HEK293 (cell line): ENCODE data around the gene MRPL28.
A peak's percentile ranks its signal among the peaks of the same experiment; 100 is the strongest.

Experiments used
- CTCF ChIA-PET: fragments of 350-600 bp; formaldehyde crosslinking; extraction: SDS; loops from one replicate; lab custom pipeline; 2021; ENCODE audit warnings: antibody characterized with exemption; lab: Yijun Ruan, JAX
- POLR2A ChIA-PET: fragments of 300-600 bp; formaldehyde crosslinking; extraction: SDS; loops from one replicate; lab custom pipeline; 2020; ENCODE audit warnings: antibody characterized with exemption, inconsistent platforms; lab: Yijun Ruan, JAX
- H3K27ac ChIP-seq: fragments of 200-500 bp; sonication (Bioruptor generic); 2 replicates; pipeline ENCODE4 v1.5.1; 2014; ENCODE audit warnings: low read depth, low read length, control low read depth, inconsistent platforms; ENCODE audit errors: extremely low read depth
- H3K36me3 ChIP-seq, 2 experiments: fragments of 200-500 bp in 1 of 2; sonication (Bioruptor generic) in 1 of 2; 1 replicate in 1 of 2; 2 replicates in 1 of 2; pipeline ENCODE4 v1.5.1; 2014 to 2017; ENCODE audit warnings: inconsistent platforms in 2 of 2, low read length in 2 of 2; ENCODE audit not compliant: control insufficient read depth in 2 of 2, insufficient read depth in 1 of 2
- H3K4me1 ChIP-seq: fragments of 200-500 bp; sonication (Bioruptor generic); 2 replicates; pipeline ENCODE4 v1.5.1; 2014; ENCODE audit warnings: mild to moderate bottlenecking, low read length, inconsistent platforms; ENCODE audit not compliant: control insufficient read depth, insufficient read depth
- H3K4me3 ChIP-seq: 2 replicates; pipeline ENCODE4 v1.5.1; 2011; ENCODE audit warnings: low read depth, mild to moderate bottlenecking, control low read depth, low read length, moderate library complexity
- H3K9me3 ChIP-seq: fragments of 200-500 bp; sonication (Bioruptor generic); 2 replicates; pipeline ENCODE4 v1.5.1; 2014; ENCODE audit warnings: low read depth, low read length, inconsistent platforms; ENCODE audit not compliant: control insufficient read depth, insufficient read depth
- BCL11B ChIP-seq: fragments of 450-650 bp; formaldehyde crosslinking; IDR thresholded peaks from 2 replicates; pipeline ENCODE4 v1.5.1; 2016; ENCODE audit warnings: low read depth, missing biosample characterization, missing genetic modification characterization
- FEZF1 ChIP-seq: fragments of 450-650 bp; formaldehyde crosslinking; IDR thresholded peaks from 2 replicates; pipeline ENCODE4 v1.5.1; 2016; ENCODE audit warnings: missing biosample characterization, missing genetic modification characterization
- GLI2 ChIP-seq: fragments of 450-650 bp; formaldehyde crosslinking; IDR thresholded peaks from 2 replicates; pipeline ENCODE4; 2017; ENCODE audit warnings: missing biosample characterization, missing genetic modification characterization, low read depth, borderline replicate concordance
- GLIS2 ChIP-seq: fragments of 450-650 bp; formaldehyde crosslinking; IDR thresholded peaks from 2 replicates; pipeline ENCODE4 v1.5.1; 2016; ENCODE audit warnings: missing biosample characterization, missing genetic modification characterization
- KLF8 ChIP-seq: fragments of 450-650 bp; formaldehyde crosslinking; IDR thresholded peaks from 2 replicates; pipeline ENCODE4 v1.5.1; 2016; ENCODE audit warnings: missing biosample characterization, missing genetic modification characterization
- SCRT1 ChIP-seq: fragments of 450-650 bp; formaldehyde crosslinking; IDR thresholded peaks from 2 replicates; pipeline ENCODE4 v1.5.1; 2016; ENCODE audit warnings: missing biosample characterization, missing genetic modification characterization, borderline replicate concordance
- SETDB1 ChIP-seq: IDR thresholded peaks from one replicate; pipeline ENCODE4 v1.6.1; 2017; ENCODE audit warnings: mild to moderate bottlenecking, low read length, moderate library complexity, mixed read lengths; ENCODE audit not compliant: insufficient read length
- SP2 ChIP-seq: fragments of 450-650 bp; formaldehyde crosslinking; IDR thresholded peaks from 2 replicates; pipeline ENCODE4 v1.5.1; 2016; ENCODE audit warnings: missing biosample characterization, missing genetic modification characterization
- ZBTB8A ChIP-seq: fragments of 450-650 bp; formaldehyde crosslinking; IDR thresholded peaks from 2 replicates; pipeline ENCODE4 v1.5.1; 2016; ENCODE audit warnings: missing biosample characterization, missing genetic modification characterization
- ZFHX2 ChIP-seq: fragments of 450-650 bp; formaldehyde crosslinking; conservative IDR thresholded peaks from 2 replicates; pipeline ENCODE4 v1.5.1; 2016; ENCODE audit warnings: missing biosample characterization, missing genetic modification characterization
- ZNF155 ChIP-seq: fragments of 450-650 bp; formaldehyde crosslinking; IDR thresholded peaks from 2 replicates; pipeline ENCODE4 v1.5.1; 2016; ENCODE audit warnings: missing biosample characterization, missing genetic modification characterization
- ZNF311 ChIP-seq: fragments of 450-650 bp; formaldehyde crosslinking; IDR thresholded peaks from 2 replicates; pipeline ENCODE4 v1.5.1; 2017; ENCODE audit warnings: missing biosample characterization, missing genetic modification characterization, borderline replicate concordance
- ZNF324 ChIP-seq: fragments of 450-650 bp; formaldehyde crosslinking; IDR thresholded peaks from 2 replicates; pipeline ENCODE4 v1.5.1; 2016; ENCODE audit warnings: missing biosample characterization, missing genetic modification characterization
- ZNF335 ChIP-seq: fragments of 450-650 bp; formaldehyde crosslinking; conservative IDR thresholded peaks from 2 replicates; pipeline ENCODE4 v1.5.1; 2016; ENCODE audit warnings: missing biosample characterization, missing genetic modification characterization
- ZNF350 ChIP-seq: fragments of 450-650 bp; formaldehyde crosslinking; IDR thresholded peaks from 2 replicates; pipeline ENCODE4 v1.5.0; 2017; ENCODE audit warnings: missing biosample characterization, mild to moderate bottlenecking, missing genetic modification characterization
- ZNF404 ChIP-seq: fragments of 450-650 bp; formaldehyde crosslinking; IDR thresholded peaks from 2 replicates; pipeline ENCODE4 v1.5.1; 2017; ENCODE audit warnings: missing biosample characterization, missing genetic modification characterization
- ZNF501 ChIP-seq: fragments of 450-650 bp; formaldehyde crosslinking; IDR thresholded peaks from 2 replicates; pipeline ENCODE4 v1.5.1; 2016; ENCODE audit warnings: missing biosample characterization, missing genetic modification characterization
- ZNF549 ChIP-seq: fragments of 450-650 bp; IDR thresholded peaks from 2 replicates; pipeline ENCODE4 v1.5.1; 2018; ENCODE audit warnings: missing biosample characterization, missing genetic modification characterization, mild to moderate bottlenecking, inconsistent platforms, moderate library complexity
- ZNF555 ChIP-seq: fragments of 450-650 bp; formaldehyde crosslinking; conservative IDR thresholded peaks from 2 replicates; pipeline ENCODE4 v1.5.1; 2017; ENCODE audit warnings: missing biosample characterization, mild to moderate bottlenecking, missing genetic modification characterization, inconsistent platforms
- ZNF626 ChIP-seq: fragments of 450-650 bp; sonication (Bioruptor Pico); formaldehyde crosslinking; IDR thresholded peaks from 2 replicates; pipeline ENCODE4 v1.5.1; 2018; ENCODE audit warnings: missing biosample characterization, missing genetic modification characterization, inconsistent platforms
- ZNF792 ChIP-seq: fragments of 450-650 bp; formaldehyde crosslinking; IDR thresholded peaks from 2 replicates; pipeline ENCODE4 v1.5.1; 2016; ENCODE audit warnings: missing biosample characterization, missing genetic modification characterization
- ZNF843 ChIP-seq: fragments of 450-650 bp; formaldehyde crosslinking; IDR thresholded peaks from 2 replicates; pipeline ENCODE4 v1.5.1; 2016; ENCODE audit warnings: missing biosample characterization, missing genetic modification characterization
- ZSCAN23 ChIP-seq: fragments of 450-650 bp; formaldehyde crosslinking; IDR thresholded peaks from 2 replicates; pipeline ENCODE4 v1.5.1; 2016; ENCODE audit warnings: missing biosample characterization, missing genetic modification characterization
- TF ChIP-seq, protein P1 (sequence below): fragments of 450-650 bp; formaldehyde crosslinking; optimal IDR thresholded peaks from 2 replicates; pipeline ENCODE3; 2016; ENCODE audit warnings: missing biosample characterization, mild to moderate bottlenecking, missing genetic modification characterization
- TF ChIP-seq, protein P2 (sequence below): fragments of 450-650 bp; formaldehyde crosslinking; IDR thresholded peaks from 2 replicates; pipeline ENCODE4 v1.5.1; 2017; ENCODE audit warnings: missing biosample characterization, mild to moderate bottlenecking, missing genetic modification characterization, moderate library complexity
- TF ChIP-seq, protein P3 (sequence below): fragments of 450-650 bp; formaldehyde crosslinking; IDR thresholded peaks from 2 replicates; pipeline ENCODE4 v1.5.1; 2016; ENCODE audit warnings: missing biosample characterization, missing genetic modification characterization
- TF ChIP-seq, protein P4 (sequence below): fragments of 450-650 bp; formaldehyde crosslinking; IDR thresholded peaks from 2 replicates; pipeline ENCODE4 v1.5.1; 2016; ENCODE audit warnings: missing biosample characterization, missing genetic modification characterization
- TF ChIP-seq, protein P5 (sequence below): fragments of 450-650 bp; formaldehyde crosslinking; IDR thresholded peaks from 2 replicates; pipeline ENCODE4 v1.5.1; 2016; ENCODE audit warnings: missing biosample characterization, missing genetic modification characterization

Gene MRPL28

DNA sequence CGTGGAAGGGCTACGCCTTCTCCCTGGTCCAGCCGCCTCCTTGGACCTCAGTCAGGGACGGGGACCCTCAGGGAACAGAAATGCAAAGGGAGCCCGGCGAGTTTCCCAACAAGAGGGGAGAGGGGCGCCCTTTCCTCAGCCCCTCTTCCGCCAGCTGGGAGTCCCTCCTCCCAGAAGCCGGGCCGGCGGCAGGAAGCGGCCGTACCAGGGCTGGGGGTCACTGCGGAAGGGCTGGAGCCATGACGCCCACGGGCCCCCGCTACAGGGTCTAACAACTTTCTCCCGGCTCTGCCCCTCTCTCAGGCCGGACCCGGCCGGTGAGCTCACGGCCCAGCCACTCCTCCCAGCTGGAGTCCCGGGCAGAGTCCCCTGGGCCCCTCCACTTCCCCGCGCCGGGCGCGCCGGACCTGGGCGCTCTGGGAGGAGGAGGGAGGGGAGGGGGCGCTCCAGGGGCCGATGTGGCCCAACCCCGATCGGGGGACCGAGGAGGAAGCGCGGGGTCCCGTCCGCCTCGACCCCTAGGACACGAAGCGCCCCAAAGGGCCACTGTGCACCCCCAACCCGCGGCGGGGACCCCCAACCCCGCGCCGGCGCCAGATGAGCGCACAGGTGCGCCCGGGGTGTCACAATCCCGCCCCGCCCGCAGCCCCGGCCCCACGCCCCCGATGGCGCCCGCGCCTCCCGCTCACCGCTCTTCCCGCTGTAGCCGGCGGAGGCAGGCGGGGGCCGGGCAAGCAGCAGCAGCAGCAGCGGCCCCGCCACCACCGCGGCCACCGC, 10.9 kb upstream of the MRPL28 start:
- POLR2A ChIA-PET: interaction anchor here (1.0 to 2.9 kb wide), 2 partner anchors 11 to 20 kb away, joined by 3 to 10 read pairs; partner anchors contain the start of genes DECR2 and MRPL28
- Histone ChIP-seq H3K36me3 (peaks cover 0 to 14% of the 10 kb centered on the region in 2 experiments; a peak in 1 of 3 replicates), H3K27ac (peak overlapping the region; percentile 49; the same call in 1 of the 2 replicates), H3K9me3 (no peaks in the 10 kb centered on the region), H3K4me3 (peak overlapping the region; percentile 67), H3K4me1 (no peaks in the 10 kb centered on the region)
- CTCF ChIA-PET: no interaction called here
- TF ChIP-seq GLIS2 (tag by site-specific recombination) (peak; percentile 52), BCL11B (tag by site-specific recombination) (peak; percentile 62; the same call in 1 of the 2 replicates), SETDB1 (no peak), ZNF626 (tag by site-specific recombination) (no peak), ZNF155 (tag by site-specific recombination) (no peak), ZSCAN23 (tag by site-specific recombination) (no peak), ZNF335 (peak; percentile 23; the same call in 1 of the 2 replicates), ZNF350 (tag by site-specific recombination) (no peak), ZNF792 (no peak), ZNF843 (tag by site-specific recombination) (no peak), ZNF324 (no peak), SP2 (peak; percentile 72), KLF8 (peak; percentile 56; the same call in 1 of the 2 replicates), FEZF1 (tag by site-specific recombination) (no peak), ZNF501 (no peak), GLI2 (tag by site-specific recombination) (no peak), ZNF404 (tag by site-specific recombination) (no peak), ZNF549 (no peak), ZFHX2 (tag by site-specific recombination) (peak; percentile 36; the same call in 1 of the 2 replicates), SCRT1 (tag by site-specific recombination) (no peak), ZNF555 (tag by site-specific recombination) (no peak), ZNF311 (tag by site-specific recombination) (no peak), ZBTB8A (tag by site-specific recombination) (peak; percentile 93)
- TF ChIP-seq, protein P1, sequence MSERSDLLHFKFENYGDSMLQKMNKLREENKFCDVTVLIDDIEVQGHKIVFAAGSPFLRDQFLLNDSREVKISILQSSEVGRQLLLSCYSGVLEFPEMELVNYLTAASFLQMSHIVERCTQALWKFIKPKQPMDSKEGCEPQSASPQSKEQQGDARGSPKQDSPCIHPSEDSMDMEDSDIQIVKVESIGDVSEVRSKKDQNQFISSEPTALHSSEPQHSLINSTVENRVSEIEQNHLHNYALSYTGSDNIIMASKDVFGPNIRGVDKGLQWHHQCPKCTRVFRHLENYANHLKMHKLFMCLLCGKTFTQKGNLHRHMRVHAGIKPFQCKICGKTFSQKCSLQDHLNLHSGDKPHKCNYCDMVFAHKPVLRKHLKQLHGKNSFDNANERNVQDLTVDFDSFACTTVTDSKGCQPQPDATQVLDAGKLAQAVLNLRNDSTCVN (tag by site-specific recombination): peak; percentile 66
- TF ChIP-seq, protein P2, sequence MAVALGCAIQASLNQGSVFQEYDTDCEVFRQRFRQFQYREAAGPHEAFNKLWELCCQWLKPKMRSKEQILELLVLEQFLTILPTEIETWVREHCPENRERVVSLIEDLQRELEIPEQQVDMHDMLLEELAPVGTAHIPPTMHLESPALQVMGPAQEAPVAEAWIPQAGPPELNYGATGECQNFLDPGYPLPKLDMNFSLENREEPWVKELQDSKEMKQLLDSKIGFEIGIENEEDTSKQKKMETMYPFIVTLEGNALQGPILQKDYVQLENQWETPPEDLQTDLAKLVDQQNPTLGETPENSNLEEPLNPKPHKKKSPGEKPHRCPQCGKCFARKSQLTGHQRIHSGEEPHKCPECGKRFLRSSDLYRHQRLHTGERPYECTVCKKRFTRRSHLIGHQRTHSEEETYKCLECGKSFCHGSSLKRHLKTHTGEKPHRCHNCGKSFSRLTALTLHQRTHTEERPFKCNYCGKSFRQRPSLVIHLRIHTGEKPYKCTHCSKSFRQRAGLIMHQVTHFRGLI: peak; percentile 23; the same call in 1 of the 2 replicates
- TF ChIP-seq, protein P3, sequence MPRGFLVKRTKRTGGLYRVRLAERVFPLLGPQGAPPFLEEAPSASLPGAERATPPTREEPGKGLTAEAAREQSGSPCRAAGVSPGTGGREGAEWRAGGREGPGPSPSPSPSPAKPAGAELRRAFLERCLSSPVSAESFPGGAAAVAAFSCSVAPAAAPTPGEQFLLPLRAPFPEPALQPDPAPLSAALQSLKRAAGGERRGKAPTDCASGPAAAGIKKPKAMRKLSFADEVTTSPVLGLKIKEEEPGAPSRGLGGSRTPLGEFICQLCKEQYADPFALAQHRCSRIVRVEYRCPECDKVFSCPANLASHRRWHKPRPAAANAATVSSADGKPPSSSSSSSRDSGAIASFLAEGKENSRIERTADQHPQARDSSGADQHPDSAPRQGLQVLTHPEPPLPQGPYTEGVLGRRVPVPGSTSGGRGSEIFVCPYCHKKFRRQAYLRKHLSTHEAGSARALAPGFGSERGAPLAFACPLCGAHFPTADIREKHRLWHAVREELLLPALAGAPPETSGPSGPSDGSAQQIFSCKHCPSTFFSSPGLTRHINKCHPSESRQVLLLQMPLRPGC (tag by site-specific recombination): 0 out of 2 replicates have a peak, but pooled peaks have one; percentile 16
- TF ChIP-seq, protein P4, sequence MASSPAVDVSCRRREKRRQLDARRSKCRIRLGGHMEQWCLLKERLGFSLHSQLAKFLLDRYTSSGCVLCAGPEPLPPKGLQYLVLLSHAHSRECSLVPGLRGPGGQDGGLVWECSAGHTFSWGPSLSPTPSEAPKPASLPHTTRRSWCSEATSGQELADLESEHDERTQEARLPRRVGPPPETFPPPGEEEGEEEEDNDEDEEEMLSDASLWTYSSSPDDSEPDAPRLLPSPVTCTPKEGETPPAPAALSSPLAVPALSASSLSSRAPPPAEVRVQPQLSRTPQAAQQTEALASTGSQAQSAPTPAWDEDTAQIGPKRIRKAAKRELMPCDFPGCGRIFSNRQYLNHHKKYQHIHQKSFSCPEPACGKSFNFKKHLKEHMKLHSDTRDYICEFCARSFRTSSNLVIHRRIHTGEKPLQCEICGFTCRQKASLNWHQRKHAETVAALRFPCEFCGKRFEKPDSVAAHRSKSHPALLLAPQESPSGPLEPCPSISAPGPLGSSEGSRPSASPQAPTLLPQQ (tag by site-specific recombination): peak; percentile 71
- TF ChIP-seq, protein P5, sequence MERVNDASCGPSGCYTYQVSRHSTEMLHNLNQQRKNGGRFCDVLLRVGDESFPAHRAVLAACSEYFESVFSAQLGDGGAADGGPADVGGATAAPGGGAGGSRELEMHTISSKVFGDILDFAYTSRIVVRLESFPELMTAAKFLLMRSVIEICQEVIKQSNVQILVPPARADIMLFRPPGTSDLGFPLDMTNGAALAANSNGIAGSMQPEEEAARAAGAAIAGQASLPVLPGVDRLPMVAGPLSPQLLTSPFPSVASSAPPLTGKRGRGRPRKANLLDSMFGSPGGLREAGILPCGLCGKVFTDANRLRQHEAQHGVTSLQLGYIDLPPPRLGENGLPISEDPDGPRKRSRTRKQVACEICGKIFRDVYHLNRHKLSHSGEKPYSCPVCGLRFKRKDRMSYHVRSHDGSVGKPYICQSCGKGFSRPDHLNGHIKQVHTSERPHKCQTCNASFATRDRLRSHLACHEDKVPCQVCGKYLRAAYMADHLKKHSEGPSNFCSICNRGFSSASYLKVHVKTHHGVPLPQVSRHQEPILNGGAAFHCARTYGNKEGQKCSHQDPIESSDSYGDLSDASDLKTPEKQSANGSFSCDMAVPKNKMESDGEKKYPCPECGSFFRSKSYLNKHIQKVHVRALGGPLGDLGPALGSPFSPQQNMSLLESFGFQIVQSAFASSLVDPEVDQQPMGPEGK (tag by site-specific recombination): peak; percentile 74
